ENCODE measurements around the gene TIPRL. TPM values are rescaled to one million over a fixed set of nuclear protein-coding genes. Genes with fewer than 3 reads are reported as not detected.
"Not testable (repeated sequence)": the region's sequence is repeated elsewhere in the genome, so short reads cannot be mapped to it uniquely, and the experiment has no call there.

TIPRL gene
- total RNA-seq, 2 donors from 2014 or later: 34.6 to 49.6 TPM

DNA sequence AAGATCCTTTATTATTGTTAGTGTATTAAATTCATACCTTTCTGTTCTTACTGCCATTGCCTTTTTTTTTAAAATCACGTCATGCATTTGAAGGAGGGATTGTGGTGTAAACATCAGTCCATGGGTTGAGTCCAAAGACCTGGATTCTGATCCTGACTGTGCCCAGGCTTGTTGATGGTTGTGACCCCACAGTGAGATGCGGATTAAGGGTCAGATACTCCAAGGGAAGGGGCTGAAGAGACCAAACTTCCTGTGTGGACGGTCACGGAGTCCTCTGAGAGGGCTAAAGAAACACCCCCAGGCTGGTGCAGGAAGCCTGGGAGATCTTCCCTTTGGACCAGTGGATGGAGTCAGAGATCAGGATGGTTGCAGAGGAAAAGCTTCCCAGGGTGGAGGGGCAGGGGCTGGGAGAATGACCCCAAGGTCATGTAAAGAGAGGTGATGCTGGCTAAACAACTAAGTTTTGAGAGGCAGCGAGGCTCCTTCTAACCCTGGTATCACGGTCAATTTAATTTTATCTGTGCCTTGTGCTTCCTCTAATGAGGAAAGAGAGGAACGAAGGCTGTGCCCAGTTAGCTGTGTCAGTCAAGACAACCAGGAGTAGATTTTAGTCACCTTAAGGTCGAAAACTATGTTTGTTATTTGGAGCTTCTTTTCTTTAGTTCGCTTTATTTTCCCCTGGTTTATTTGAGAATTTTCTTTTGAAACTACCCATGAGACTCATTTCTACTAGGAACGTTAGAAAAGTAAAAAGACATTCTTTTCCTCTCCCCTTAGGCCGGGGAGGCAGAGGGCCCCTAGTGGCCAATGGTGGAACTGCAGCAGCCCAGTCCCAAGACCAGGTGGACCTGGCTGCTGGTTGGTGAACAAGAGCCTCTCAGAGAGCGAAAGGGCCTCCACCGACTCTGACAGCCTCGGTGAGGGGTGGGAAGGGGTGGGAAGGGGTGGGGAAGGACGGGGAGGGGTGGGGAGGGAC is 33.3 kb upstream of the TIPRL start:
- peak; percentile 85 to 86 for ATAC-seq
- Mint-ChIP-seq H3K36me3 (no peaks in the 10 kb centered on the region), H3K27me3 (peaks cover 2 to 3% of the 10 kb centered on the region in 2 donors), H3K4me1 (ENCODE audit: low read depth in 2 of 2) (peaks cover 0 to 6% of the 10 kb centered on the region in 2 donors), H3K27ac (no peak overlapping the region), H3K9me3 (no peaks in the 10 kb centered on the region), H3K4me3 (no peak overlapping the region)
- DNase-seq (ENCODE audit: low spot score): peak; percentile 84

- H3K27me3 Mint-ChIP-seq: peaks cover 0 to 3% of the 10 kb centered on the region in 2 donors
- DNase-seq (ENCODE audit: low spot score): no peak
- no peaks in the 10 kb centered on the region for H3K36me3 Mint-ChIP-seq
- no peak overlapping the region for H3K27ac Mint-ChIP-seq
- H3K4me3 Mint-ChIP-seq: no peak overlapping the region
- H3K4me1 Mint-ChIP-seq (ENCODE audit: low read depth in 2 of 2): peaks cover 0 to 6% of the 10 kb centered on the region in 2 donors
- no peaks in the 10 kb centered on the region for H3K9me3 Mint-ChIP-seq
- no peak for ATAC-seq
Measured at GRCh38 chr1:168146160-168146539, 32.6 kb upstream of the TIPRL start.

GRCh38 chr1:168146626-168147025 is 32.1 kb upstream of the TIPRL start:
- Mint-ChIP-seq H3K27ac (no peak overlapping the region), H3K27me3 (no peaks in the 10 kb centered on the region), H3K9me3 (no peaks in the 10 kb centered on the region), H3K36me3 (no peaks in the 10 kb centered on the region), H3K4me3 (no peak overlapping the region), H3K4me1 (ENCODE audit: low read depth in 2 of 2) (peaks cover 0 to 6% of the 10 kb centered on the region in 2 donors)
- DNase-seq (ENCODE audit: low spot score): no peak
- no peak for ATAC-seq

GRCh38 chr1:168148916-168149315 is 29.8 kb upstream of the TIPRL start:
- ATAC-seq (no peak), DNase-seq (ENCODE audit: low spot score) (no peak)
- H3K27me3 Mint-ChIP-seq: peaks cover 0 to under 1% of the 10 kb centered on the region in 2 donors
- H3K4me1 Mint-ChIP-seq (ENCODE audit: low read depth in 2 of 2): peaks cover 0 to 6% of the 10 kb centered on the region in 2 donors
- no peaks in the 10 kb centered on the region for H3K9me3 Mint-ChIP-seq
- no peak overlapping the region for H3K4me3 Mint-ChIP-seq
- H3K36me3 Mint-ChIP-seq: no peaks in the 10 kb centered on the region
- no peak overlapping the region for H3K27ac Mint-ChIP-seq

GRCh38 chr1:168150283-168150682 is 28.5 kb upstream of the TIPRL start:
- Mint-ChIP-seq H3K9me3 (no peaks in the 10 kb centered on the region), H3K4me3 (no peak overlapping the region), H3K4me1 (ENCODE audit: low read depth in 2 of 2) (peaks cover 0 to 3% of the 10 kb centered on the region in 2 donors), H3K27me3 (peaks cover 3 to 7% of the 10 kb centered on the region in 2 donors), H3K27ac (no peak overlapping the region), H3K36me3 (no peaks in the 10 kb centered on the region)
- DNase-seq (ENCODE audit: low spot score) (no peak), ATAC-seq (no peak)

- Mint-ChIP-seq H3K27ac (no peak overlapping the region), H3K36me3 (no peaks in the 10 kb centered on the region), H3K9me3 (no peaks in the 10 kb centered on the region), H3K4me1 (ENCODE audit: low read depth in 2 of 2) (peaks cover 0 to 2% of the 10 kb centered on the region in 2 donors), H3K27me3 (peaks cover 15 to 16% of the 10 kb centered on the region in 2 donors), H3K4me3 (no peak overlapping the region)
- ATAC-seq: no peak
- no peak for DNase-seq (ENCODE audit: low spot score)
Measured at GRCh38 chr1:168151935-168152334, 26.8 kb upstream of the TIPRL start.

DNA sequence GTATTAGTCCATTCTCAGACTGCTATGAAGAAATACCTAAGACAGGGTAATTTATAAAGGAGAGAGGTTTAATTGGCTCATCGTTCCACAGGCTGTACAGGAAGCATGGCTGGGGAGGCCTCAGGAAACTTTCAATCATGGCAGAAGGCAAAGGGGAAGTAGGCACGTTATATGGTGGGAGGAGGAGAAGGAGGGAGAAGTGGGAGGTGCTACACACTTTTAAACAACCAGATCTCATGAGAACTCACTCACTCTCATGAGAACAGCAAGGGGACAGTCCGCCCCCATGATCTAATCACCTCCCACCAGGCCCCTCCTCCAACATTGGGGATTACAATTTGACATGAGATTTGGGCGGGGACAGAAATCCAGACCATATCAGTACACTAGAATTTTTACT is 24.1 kb upstream of the TIPRL start:
- Mint-ChIP-seq H3K27me3 (peaks cover 30 to 38% of the 10 kb centered on the region in 2 donors), H3K36me3 (peaks cover 23% of the 10 kb centered on the region), H3K9me3 (peaks cover 14% of the 10 kb centered on the region)
- not testable (repeated sequence) for DNase-seq (ENCODE audit: low spot score); H3K4me3 Mint-ChIP-seq; ATAC-seq; H3K4me1 Mint-ChIP-seq (ENCODE audit: low read depth in 2 of 2); H3K27ac Mint-ChIP-seq

DNA sequence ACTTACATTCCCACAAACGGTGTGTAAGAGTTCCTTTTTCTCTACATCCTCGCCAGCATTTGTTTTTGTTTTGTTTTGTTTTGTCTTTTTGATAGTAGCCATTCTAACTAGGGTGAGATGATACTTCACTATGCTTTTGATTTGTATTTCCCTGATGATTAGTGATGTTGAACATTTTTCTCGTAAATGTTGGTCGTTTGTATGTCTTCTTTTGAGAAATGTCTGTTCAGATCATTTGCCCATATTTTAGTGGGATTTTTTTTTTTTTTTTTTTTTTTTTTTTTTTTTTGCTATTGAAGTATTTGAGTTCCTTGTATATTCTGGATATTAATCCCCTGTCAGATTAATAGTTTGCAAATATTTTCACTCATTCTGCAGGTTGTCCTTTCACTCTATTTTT is 22.9 kb upstream of the TIPRL start:
- no peak for DNase-seq (ENCODE audit: low spot score)
- Mint-ChIP-seq H3K9me3 (peaks cover 23% of the 10 kb centered on the region), H3K36me3 (peaks cover 34% of the 10 kb centered on the region), H3K4me1 (ENCODE audit: low read depth in 2 of 2) (no peaks in the 10 kb centered on the region), H3K4me3 (no peak overlapping the region), H3K27ac (no peak overlapping the region), H3K27me3 (peaks cover 38 to 50% of the 10 kb centered on the region in 2 donors)
- no peak for ATAC-seq

GRCh38 chr1:168157638-168158037 is 21.1 kb upstream of the TIPRL start:
- Mint-ChIP-seq H3K27me3 (peaks cover 45 to 58% of the 10 kb centered on the region in 2 donors), H3K27ac (no peak overlapping the region), H3K4me1 (ENCODE audit: low read depth in 2 of 2) (no peaks in the 10 kb centered on the region), H3K4me3 (no peak overlapping the region), H3K9me3 (peaks cover 23% of the 10 kb centered on the region), H3K36me3 (peaks cover 34% of the 10 kb centered on the region)
- DNase-seq (ENCODE audit: low spot score): no peak
- ATAC-seq: no peak

- DNase-seq (ENCODE audit: low spot score): no peak
- Mint-ChIP-seq H3K36me3 (peaks cover 34% of the 10 kb centered on the region), H3K4me3 (no peak overlapping the region), H3K27ac (no peak overlapping the region), H3K4me1 (ENCODE audit: low read depth in 2 of 2) (no peaks in the 10 kb centered on the region), H3K27me3 (peaks cover 46 to 65% of the 10 kb centered on the region in 2 donors), H3K9me3 (peaks cover 23% of the 10 kb centered on the region)
- no peak for ATAC-seq
Measured at GRCh38 chr1:168159251-168159650, 19.5 kb upstream of the TIPRL start.

- peaks cover 46 to 61% of the 10 kb centered on the region in 2 donors for H3K27me3 Mint-ChIP-seq
- no peak overlapping the region for H3K27ac Mint-ChIP-seq
- peaks cover 23% of the 10 kb centered on the region for H3K9me3 Mint-ChIP-seq
- no peak overlapping the region for H3K4me3 Mint-ChIP-seq
- DNase-seq (ENCODE audit: low spot score) (no peak), ATAC-seq (no peak)
- peaks cover 34% of the 10 kb centered on the region for H3K36me3 Mint-ChIP-seq
- H3K4me1 Mint-ChIP-seq (ENCODE audit: low read depth in 2 of 2): no peaks in the 10 kb centered on the region
Measured at GRCh38 chr1:168159979-168160378, 18.8 kb upstream of the TIPRL start.

DNA sequence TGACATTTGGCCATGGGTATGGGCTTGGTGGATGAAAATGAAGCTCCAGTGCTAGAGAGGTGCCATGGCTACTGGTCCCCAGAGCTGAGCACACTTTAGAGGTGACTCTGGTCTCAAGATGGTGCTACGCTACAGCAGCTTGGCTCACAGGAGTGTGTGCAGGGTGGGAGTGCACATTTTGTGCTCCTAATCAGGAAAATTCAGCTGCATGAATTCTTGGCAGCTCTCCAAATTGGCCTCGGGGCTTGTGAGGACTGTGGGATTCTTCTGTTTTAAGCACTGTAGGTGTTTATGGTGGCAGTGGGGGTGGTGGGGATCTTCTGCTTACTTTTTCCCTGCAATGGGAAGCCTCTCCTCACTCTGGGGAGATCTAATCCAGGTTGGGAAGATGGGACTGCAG is 17.3 kb upstream of the TIPRL start:
- Mint-ChIP-seq H3K4me1 (ENCODE audit: low read depth in 2 of 2) (no peaks in the 10 kb centered on the region), H3K9me3 (peaks cover 23% of the 10 kb centered on the region), H3K27me3 (peaks cover 39 to 54% of the 10 kb centered on the region in 2 donors), H3K36me3 (peaks cover 34% of the 10 kb centered on the region), H3K27ac (no peak overlapping the region), H3K4me3 (no peak overlapping the region)
- DNase-seq (ENCODE audit: low spot score) (no peak), ATAC-seq (no peak)

DNA sequence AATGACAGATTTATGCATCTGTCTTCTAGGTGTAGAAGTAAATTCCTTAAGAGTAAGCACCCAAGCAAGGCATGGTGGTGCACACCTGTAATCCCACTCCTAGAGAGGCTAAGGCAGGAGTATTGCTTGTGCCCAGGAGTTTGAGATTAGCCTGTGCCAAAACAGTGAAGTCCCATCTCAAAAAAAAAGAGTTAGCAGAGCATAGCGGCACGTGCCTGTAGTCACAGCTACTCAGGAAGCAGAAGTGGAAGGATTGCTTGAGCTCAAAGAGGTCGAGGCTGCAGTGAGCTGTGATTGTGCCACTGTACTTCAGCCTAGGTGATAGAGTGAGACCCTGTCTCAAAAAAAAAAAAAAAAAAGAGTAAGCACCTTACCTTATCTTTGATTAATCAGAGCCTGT is 15.1 kb upstream of the TIPRL start:
- peaks cover 21% of the 10 kb centered on the region for H3K36me3 Mint-ChIP-seq
- peaks cover 25 to 37% of the 10 kb centered on the region in 2 donors for H3K27me3 Mint-ChIP-seq
- H3K27ac Mint-ChIP-seq: no peak overlapping the region

GRCh38 chr1:168164771-168165170 is 14.0 kb upstream of the TIPRL start:
- no peak overlapping the region for H3K27ac Mint-ChIP-seq
- ATAC-seq: no peak
- peaks cover 8% of the 10 kb centered on the region for H3K9me3 Mint-ChIP-seq
- H3K4me3 Mint-ChIP-seq: no peak overlapping the region
- peaks cover 10% of the 10 kb centered on the region for H3K36me3 Mint-ChIP-seq
- no peaks in the 10 kb centered on the region for H3K4me1 Mint-ChIP-seq (ENCODE audit: low read depth in 2 of 2)
- H3K27me3 Mint-ChIP-seq: peaks cover 20 to 26% of the 10 kb centered on the region in 2 donors
- DNase-seq (ENCODE audit: low spot score): no peak

More for the DNA sequence above, 15.1 kb upstream of the TIPRL start:
- ATAC-seq: no peak
- DNase-seq (ENCODE audit: low spot score): no peak
- Mint-ChIP-seq H3K4me3 (no peak overlapping the region), H3K4me1 (ENCODE audit: low read depth in 2 of 2) (no peaks in the 10 kb centered on the region), H3K9me3 (peaks cover 14% of the 10 kb centered on the region)
